H1 (cell line): ENCODE measurements around the gene RHOU. TPM values are rescaled to one million over a fixed set of nuclear protein-coding genes. Genes with fewer than 3 reads are reported as not detected.
"Not testable (repeated sequence)": the region's sequence is repeated elsewhere in the genome, so short reads cannot be mapped to it uniquely, and the experiment has no call there.

Experiments
- CTCF ChIA-PET: fragments of 300-600 bp; sonication (Branson Sonifier 250); formaldehyde crosslinking; loops from one replicate; lab custom pipeline; 2021; ENCODE audit not compliant: partially characterized antibody; lab: Charles Lee
- POLR2A ChIA-PET: fragments of 300-600 bp; sonication (Branson Sonifier 250); formaldehyde crosslinking; loops from one replicate; lab custom pipeline; 2021; ENCODE audit warnings: inconsistent platforms; ENCODE audit not compliant: partially characterized antibody; lab: Charles Lee
- DNase-seq, 2 experiments: peaks; one replicate each; pipeline versions ENCODE4 v3.0.0 to v3.0.0-alpha.2; 2010 to 2022; ENCODE audit warnings: low spot score in 2 of 2, low read depth in 1 of 2, mixed read lengths in 1 of 2
- FAIRE-seq: peaks from 2 replicates; lab custom pipeline; 2011; peaks lifted over from hg19 to GRCh38; lab: Jason Lieb, UNC
- H2AFZ ChIP-seq: 2 replicates; pipeline ENCODE4 v1.8.1; 2012; ENCODE audit warnings: low read length, inconsistent platforms
- H2AK5ac ChIP-seq: 2 replicates; pipeline ENCODE4 v1.6.1; 2013; ENCODE audit warnings: low read depth, low read length
- H2BK120ac ChIP-seq: replicated peaks from 2 replicates; pipeline ENCODE3; 2013; ENCODE audit warnings: low read depth, low read length, inconsistent platforms
- H2BK12ac ChIP-seq: 2 replicates; pipeline ENCODE4 v1.6.1; 2013; ENCODE audit warnings: low read depth, low read length
- H2BK15ac ChIP-seq: 2 replicates; pipeline ENCODE4 v1.6.1; 2013; ENCODE audit warnings: low read length
- H2BK20ac ChIP-seq: 2 replicates; pipeline ENCODE4 v1.6.1; 2013; ENCODE audit warnings: low read length
- H2BK5ac ChIP-seq: 2 replicates; pipeline ENCODE4 v1.6.1; 2013; ENCODE audit warnings: low read depth, low read length
- H3K14ac ChIP-seq: 2 replicates; pipeline ENCODE4 v1.6.1; 2013; ENCODE audit warnings: inconsistent platforms; ENCODE audit not compliant: insufficient read length
- H3K18ac ChIP-seq: 2 replicates; pipeline ENCODE4 v1.6.1; 2013; ENCODE audit warnings: low read length; ENCODE audit errors: extremely low read depth
- H3K23ac ChIP-seq: 2 replicates; pipeline ENCODE4 v1.6.1; 2013; ENCODE audit warnings: inconsistent platforms; ENCODE audit not compliant: insufficient read length
- H3K23me2 ChIP-seq: 2 replicates; pipeline ENCODE4 v1.6.1; 2013; ENCODE audit warnings: low read depth, low read length
- H3K27ac ChIP-seq: 2 replicates; pipeline ENCODE4 v1.6.1; 2011; ENCODE audit warnings: low read depth, low read length, inconsistent platforms
- H3K27me3 ChIP-seq, 4 experiments: replicated peaks in 1 of 4; 1 replicate in 1 of 4; 2 replicates in 3 of 4; pipeline versions ENCODE4 v1.6.1 to v1.8.1; 2011 to 2013; ENCODE audit warnings: low read length in 3 of 4, mild to moderate bottlenecking in 3 of 4, inconsistent platforms in 2 of 4, mixed read lengths in 2 of 4, moderate library complexity in 1 of 4; ENCODE audit not compliant: control insufficient read depth in 3 of 4, insufficient read depth in 3 of 4; ENCODE audit errors: extremely low read depth in 1 of 4
- H3K36me3 ChIP-seq, 4 experiments: 2 replicates each; pipeline versions ENCODE4 v1.6.1 to v1.8.1; 2011 to 2013; ENCODE audit warnings: mild to moderate bottlenecking in 4 of 4, low read length in 3 of 4, moderate library complexity in 2 of 4, control low read depth in 1 of 4, inconsistent platforms in 1 of 4; ENCODE audit not compliant: insufficient read depth in 4 of 4, control insufficient read depth in 2 of 4
- H3K4ac ChIP-seq: replicated peaks from 2 replicates; pipeline ENCODE3; 2013; ENCODE audit warnings: low read length, low read depth, mixed read lengths, inconsistent platforms; ENCODE audit not compliant: insufficient read length
- H3K4me1 ChIP-seq, 4 experiments: replicated peaks in 1 of 4; 1 replicate in 1 of 4; 2 replicates in 3 of 4; pipeline versions ENCODE4 v1.6.1 to v1.8.1; 2011 to 2013; ENCODE audit warnings: low read length in 3 of 4, inconsistent platforms in 2 of 4, mixed read lengths in 1 of 4; ENCODE audit not compliant: insufficient read depth in 4 of 4, control insufficient read depth in 3 of 4
- H3K4me2 ChIP-seq, 2 experiments: 2 replicates each; pipeline versions ENCODE4 v1.6.1 to v1.8.1; 2011 to 2013; ENCODE audit warnings: low read depth in 2 of 2, low read length in 2 of 2, control low read depth in 1 of 2, inconsistent platforms in 1 of 2, mild to moderate bottlenecking in 1 of 2; ENCODE audit not compliant: insufficient read depth in 1 of 2
- H3K4me3 ChIP-seq, 4 experiments: fragments of 200-600, 300-600 bp in 1 of 4; sonication (generic), shearing (Covaris generic), sonication (Bioruptor Twin) in 1 of 4; 2 replicates each; pipeline versions ENCODE4 v1.5.1 to v1.8.1; 2011 to 2016; ENCODE audit warnings: low read length in 4 of 4, low read depth in 3 of 4, control low read depth in 2 of 4, inconsistent platforms in 2 of 4, mild to moderate bottlenecking in 2 of 4, mixed read lengths in 1 of 4, moderate library complexity in 1 of 4; ENCODE audit not compliant: insufficient read depth in 2 of 4; ENCODE audit errors: extremely low read depth in 1 of 4
- H3K56ac ChIP-seq: replicated peaks from 2 replicates; pipeline ENCODE3; 2013; ENCODE audit warnings: low read depth, mild to moderate bottlenecking, mixed read lengths, low read length, inconsistent platforms; ENCODE audit not compliant: insufficient read length
- H3K79me1 ChIP-seq: 2 replicates; pipeline ENCODE4 v1.6.1; 2013; ENCODE audit warnings: low read depth, low read length, control low read depth
- H3K79me2 ChIP-seq, 2 experiments: 2 replicates each; pipeline versions ENCODE4 v1.6.1 to v1.8.1; 2012 to 2013; ENCODE audit warnings: low read length in 2 of 2, mild to moderate bottlenecking in 2 of 2, inconsistent platforms in 1 of 2; ENCODE audit not compliant: insufficient read depth in 2 of 2, control insufficient read depth in 1 of 2
- H3K9ac ChIP-seq, 4 experiments: replicated peaks in 1 of 4; 1 replicate in 1 of 4; 2 replicates in 3 of 4; pipeline versions ENCODE4 v1.6.1 to v1.8.1; 2011 to 2013; ENCODE audit warnings: low read depth in 3 of 4, low read length in 3 of 4, control low read depth in 2 of 4, mild to moderate bottlenecking in 2 of 4, moderate library complexity in 2 of 4, inconsistent platforms in 1 of 4; ENCODE audit errors: extremely low read depth in 1 of 4
- H3K9me3 ChIP-seq, 2 experiments: 2 replicates each; pipeline versions ENCODE4 v1.6.1 to v1.8.1; 2012 to 2013; ENCODE audit warnings: mild to moderate bottlenecking in 2 of 2, moderate library complexity in 2 of 2, control low read depth in 1 of 2, inconsistent platforms in 1 of 2, low read depth in 1 of 2, low read length in 1 of 2, mixed read lengths in 1 of 2; ENCODE audit not compliant: insufficient read depth in 2 of 2
- H4K20me1 ChIP-seq, 2 experiments: replicated peaks in 1 of 2; 2 replicates each; pipeline versions ENCODE3 to v1.8.1; 2011 to 2013; ENCODE audit warnings: inconsistent platforms in 2 of 2, low read length in 2 of 2, mild to moderate bottlenecking in 1 of 2; ENCODE audit not compliant: insufficient read depth in 2 of 2, control insufficient read depth in 1 of 2
- H4K5ac ChIP-seq: 2 replicates; pipeline ENCODE4 v1.6.1; 2013; ENCODE audit warnings: low read length, low read depth, mixed read lengths, inconsistent platforms; ENCODE audit not compliant: insufficient read length
- H4K8ac ChIP-seq: 2 replicates; pipeline ENCODE4 v1.8.0; 2013; ENCODE audit warnings: mild to moderate bottlenecking, moderate library complexity, low read length, inconsistent platforms; ENCODE audit not compliant: insufficient read depth; ENCODE audit errors: extremely low read depth
- H4K91ac ChIP-seq: replicated peaks from 2 replicates; pipeline ENCODE3; 2013; ENCODE audit warnings: low read length, mixed read lengths, inconsistent platforms; ENCODE audit not compliant: insufficient read length
- WGBS, 2 experiments: shearing (Covaris generic) in 1 of 2; methylation state at CpG; one replicate each; pipeline versions ENCODE4 v1.1.6 to v1.1.7; 2013 to 2015; ENCODE audit warnings: low lambda C conversion rate in 2 of 2, mixed read lengths in 2 of 2, inconsistent platforms in 1 of 2, low coverage in 1 of 2, missing lambda C conversion rate in 1 of 2; ENCODE audit not compliant: insufficient replicate concordance in 2 of 2, insufficient coverage in 1 of 2, insufficient read length in 1 of 2; ENCODE audit errors: extremely low coverage in 1 of 2, missing lambda C conversion rate in 1 of 2; 5-methylcytosine and 5-hydroxymethylcytosine counted together
- polyA plus RNA-seq, 7 experiments: library from polyadenylated mRNA; depleted of rRNA in 3 of 7; stranded (reverse) in 5 of 7; unstranded in 2 of 7; fragments of >200 nt in 5 of 7; fragments of 200-250 nt in 2 of 7; gene quantifications; 1 replicate in 5 of 7; 2 replicates in 1 of 7; 4 replicates in 1 of 7; pipeline versions ENCODE4 v1.2.1 to v1.2.3, GENCODE V29; 2011 to 2013; ENCODE audit warnings: missing spikeins in 2 of 7, mixed read lengths in 2 of 7
- total RNA-seq: library from RNA; stranded (reverse); fragmentation: NEBNext Ultra II Directional; extraction: Animal tissue kit (Norgen Biotek cat#: 25700); gene quantifications from 2 replicates; pipeline ENCODE4 v1.2.1, GENCODE V29; 2021

The RHOU gene
- total and polyA plus RNA-seq, 2 of the 8 experiments (the other 6 are each of a cell fraction or from before 2014, with no cell fraction given): 3.0 to 3.4 TPM

- H2AK5ac ChIP-seq, H3K23ac ChIP-seq, H3K9ac ChIP-seq, H2BK120ac ChIP-seq, H3K27me3 ChIP-seq, H3K4me2 ChIP-seq, H3K4ac ChIP-seq, H3K36me3 ChIP-seq, H4K91ac ChIP-seq, H3K23me2 ChIP-seq, H4K20me1 ChIP-seq, H2BK20ac ChIP-seq, H2AFZ ChIP-seq, H3K4me3 ChIP-seq, H2BK5ac ChIP-seq, H3K18ac ChIP-seq, H4K5ac ChIP-seq, H4K8ac ChIP-seq, H3K14ac ChIP-seq, POLR2A ChIA-PET, H2BK15ac ChIP-seq, DNase-seq, H3K56ac ChIP-seq, H3K27ac ChIP-seq, H3K79me2 ChIP-seq, H3K4me1 ChIP-seq, FAIRE-seq, H2BK12ac ChIP-seq, H3K79me1 ChIP-seq, H3K9me3 ChIP-seq: not testable (repeated sequence)
- CTCF ChIA-PET: interaction anchor here (0.6 to 1.9 kb wide), 6 partner anchors 8 to 560 kb away, joined by 3 to 9 read pairs (median 3); no protein-coding TSS in a partner anchor
- 88% methylated on average over 3 of the region's 3 CpGs; no CpG with 5 or more reads in 1 of the 2 experiments for WGBS, 2 experiments
Observed at GRCh38 chr1:228694447-228694846, 40.8 kb upstream of the RHOU start.
